Skeletal muscle tissue (tissue), 4 donors: ENCODE measurements around the gene ATXN7L1. TPM values are rescaled to one million over a fixed set of nuclear protein-coding genes. Genes with fewer than 3 reads are reported as not detected.

Experiments used
- H3K27ac ChIP-seq: one replicate; pipeline ENCODE4 v1.7.0; 2013; ENCODE audit warnings: mild to moderate bottlenecking, low read depth, low read length, inconsistent platforms
- H3K27me3 ChIP-seq, 3 donors: one replicate each; pipeline ENCODE4 v1.7.0; 2013; ENCODE audit warnings: low read length in 3 of 3; ENCODE audit not compliant: control insufficient read depth in 3 of 3, insufficient read depth in 3 of 3
- H3K36me3 ChIP-seq, 3 donors: one replicate each; pipeline ENCODE4 v1.7.0; 2013; ENCODE audit warnings: low read length in 3 of 3; ENCODE audit not compliant: control insufficient read depth in 3 of 3, insufficient read depth in 3 of 3
- H3K4me1 ChIP-seq, 3 donors: one replicate each; pipeline ENCODE4 v1.7.0; 2013; ENCODE audit warnings: low read length in 3 of 3, mild to moderate bottlenecking in 3 of 3; ENCODE audit not compliant: control insufficient read depth in 3 of 3, insufficient read depth in 3 of 3
- H3K4me3 ChIP-seq, 3 donors: one replicate each; pipeline ENCODE4 v1.7.0; 2013; ENCODE audit warnings: low read length in 3 of 3
- H3K9ac ChIP-seq, 3 donors: one replicate each; pipeline ENCODE4 v1.7.0; 2013; ENCODE audit warnings: low read length in 3 of 3, mild to moderate bottlenecking in 3 of 3, moderate library complexity in 2 of 3, low read depth in 1 of 3
- H3K9me3 ChIP-seq, 3 donors: one replicate each; pipeline ENCODE4 v1.7.0; 2013; ENCODE audit warnings: low read length in 3 of 3; ENCODE audit not compliant: control insufficient read depth in 3 of 3
- total RNA-seq: library from RNA; depleted of rRNA; stranded (reverse); fragments of >200 nt; gene quantifications from one replicate; pipeline ENCODE4 v1.2.3, GENCODE V29; 2014
- donor health status: Osteomylitis.

ATXN7L1 gene
- total RNA-seq, 1 donor from 2014 or later: 6.3 TPM

- H3K4me3 ChIP-seq: peak overlapping the region in 2 of 3 donors; percentile 4 to 43
- H3K9ac ChIP-seq: peak overlapping the region in 1 of 3 donors; percentile 65
- no peaks in the 10 kb centered on the region for H3K27me3 ChIP-seq
- peaks cover 5 to 23% (median 16%) of the 10 kb centered on the region in 3 donors for H3K4me1 ChIP-seq
- H3K36me3 ChIP-seq: peaks cover 13 to 24% (median 19%) of the 10 kb centered on the region in 3 donors
- peak overlapping the region; percentile 46 for H3K27ac ChIP-seq
- no peaks in the 10 kb centered on the region for H3K9me3 ChIP-seq
Measured at GRCh38 chr7:105617280-105618015, 259.0 kb downstream of the ATXN7L1 start.

- H3K36me3 ChIP-seq: peaks cover 13 to 22% (median 15%) of the 10 kb centered on the region in 3 donors
- H3K4me1 ChIP-seq: peaks cover 5 to 15% (median 8%) of the 10 kb centered on the region in 3 donors
- no peak overlapping the region for H3K4me3 ChIP-seq
- no peaks in the 10 kb centered on the region for H3K27me3 ChIP-seq
- no peak overlapping the region for H3K27ac ChIP-seq
- no peaks in the 10 kb centered on the region for H3K9me3 ChIP-seq
- no peak overlapping the region for H3K9ac ChIP-seq
Measured at GRCh38 chr7:105614341-105614840, 262.0 kb downstream of the ATXN7L1 start.

GRCh38 chr7:105613611-105614330 lies 262.6 kb downstream of the ATXN7L1 start:
- peaks cover 5 to 15% (median 8%) of the 10 kb centered on the region in 3 donors for H3K4me1 ChIP-seq
- no peaks in the 10 kb centered on the region for H3K27me3 ChIP-seq
- no peak overlapping the region for H3K4me3 ChIP-seq
- H3K27ac ChIP-seq: no peak overlapping the region
- no peaks in the 10 kb centered on the region for H3K9me3 ChIP-seq
- no peak overlapping the region for H3K9ac ChIP-seq
- H3K36me3 ChIP-seq: peaks cover 13 to 22% (median 15%) of the 10 kb centered on the region in 3 donors

GRCh38 chr7:105612806-105613205 lies 263.6 kb downstream of the ATXN7L1 start:
- no peaks in the 10 kb centered on the region for H3K9me3 ChIP-seq
- peaks cover 4 to 8% (median 7%) of the 10 kb centered on the region in 3 donors for H3K4me1 ChIP-seq
- no peaks in the 10 kb centered on the region for H3K27me3 ChIP-seq
- H3K4me3 ChIP-seq: no peak overlapping the region
- no peak overlapping the region for H3K9ac ChIP-seq
- peaks cover 13 to 22% (median 15%) of the 10 kb centered on the region in 3 donors for H3K36me3 ChIP-seq
- no peak overlapping the region for H3K27ac ChIP-seq

- Histone ChIP-seq H3K4me3 (no peak overlapping the region), H3K36me3 (peaks cover 13 to 22% (median 15%) of the 10 kb centered on the region in 3 donors), H3K9ac (no peak overlapping the region), H3K27ac (no peak overlapping the region), H3K9me3 (no peaks in the 10 kb centered on the region), H3K27me3 (no peaks in the 10 kb centered on the region), H3K4me1 (peaks cover 0 to 1% (median 0%) of the 10 kb centered on the region in 3 donors)
Measured at GRCh38 chr7:105611856-105612775, 264.3 kb downstream of the ATXN7L1 start.

GRCh38 chr7:105610165-105610930 lies 266.1 kb downstream of the ATXN7L1 start:
- Histone ChIP-seq H3K36me3 (peaks cover 6 to 15% (median 11%) of the 10 kb centered on the region in 3 donors), H3K27me3 (no peaks in the 10 kb centered on the region), H3K9ac (no peak overlapping the region), H3K9me3 (no peaks in the 10 kb centered on the region), H3K4me1 (no peaks in the 10 kb centered on the region), H3K4me3 (no peak overlapping the region), H3K27ac (no peak overlapping the region)

DNA sequence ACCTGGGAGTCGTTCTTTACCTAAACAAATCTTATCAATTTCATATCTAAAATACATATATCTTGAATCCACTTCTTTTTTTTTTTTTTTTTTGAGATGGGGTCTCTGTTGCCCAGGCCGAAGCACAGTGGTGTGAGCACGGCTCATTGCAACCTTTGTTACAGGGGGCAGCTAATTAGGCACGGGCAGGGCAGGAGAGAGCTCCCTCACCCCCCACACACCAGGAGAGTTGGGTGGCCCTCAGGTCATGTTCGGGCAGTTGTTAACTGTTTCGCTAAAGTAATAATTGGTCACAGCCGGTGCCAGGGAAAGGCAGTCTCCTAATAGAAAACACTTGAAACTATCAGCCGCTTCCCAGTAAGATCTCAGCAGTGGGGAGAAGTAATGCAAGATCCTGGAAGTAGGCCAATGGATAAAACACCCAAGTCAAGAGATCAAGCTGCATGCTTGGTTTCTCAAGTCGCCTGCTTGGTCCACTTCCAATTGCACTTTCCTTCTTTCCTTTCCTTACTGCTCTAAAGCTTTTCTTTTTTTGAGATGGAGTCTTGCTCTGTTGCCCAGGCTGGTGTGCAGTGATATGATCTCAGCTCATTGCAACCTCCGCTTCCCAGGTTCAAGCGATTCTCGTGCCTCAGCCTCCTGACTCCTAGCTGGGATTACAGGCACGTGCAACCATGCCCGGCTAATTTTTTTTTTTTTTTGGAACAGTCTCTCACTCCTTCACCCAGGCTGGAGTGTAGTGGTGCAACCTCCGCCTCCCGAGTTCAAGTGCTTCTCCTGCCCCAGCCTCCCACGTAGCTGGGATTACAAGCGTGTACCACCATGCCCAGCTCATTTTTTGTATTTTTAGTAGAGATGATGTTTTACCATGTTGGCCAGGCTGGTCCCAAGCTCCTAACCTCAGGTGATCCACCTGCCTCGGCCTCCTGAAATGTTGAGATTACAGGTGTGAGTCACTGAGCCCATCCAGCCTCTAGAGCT lies 273.8 kb downstream of the ATXN7L1 start:
- no peak overlapping the region for H3K9ac ChIP-seq
- peaks cover 0 to 6% (median 0%) of the 10 kb centered on the region in 3 donors for H3K4me1 ChIP-seq
- no peak overlapping the region for H3K4me3 ChIP-seq
- H3K27me3 ChIP-seq: no peaks in the 10 kb centered on the region
- no peak overlapping the region for H3K27ac ChIP-seq
- no peaks in the 10 kb centered on the region for H3K9me3 ChIP-seq
- H3K36me3 ChIP-seq: no peaks in the 10 kb centered on the region

GRCh38 chr7:105600720-105601550 lies 275.5 kb downstream of the ATXN7L1 start:
- Histone ChIP-seq H3K27ac (no peak overlapping the region), H3K4me1 (peaks cover 0 to 6% (median 0%) of the 10 kb centered on the region in 3 donors), H3K36me3 (no peaks in the 10 kb centered on the region), H3K9ac (no peak overlapping the region), H3K4me3 (no peak overlapping the region), H3K9me3 (no peaks in the 10 kb centered on the region), H3K27me3 (no peaks in the 10 kb centered on the region)
